HG03095 (cell line): ENCODE results near the gene TOP2B.

Source experiments
- ATAC-seq: cut with Tn5 transposase; IDR thresholded peaks from one replicate; pipeline ENCODE4 v1.9.1; 2021; ENCODE audit warnings: moderate library complexity; ENCODE audit not compliant: unreplicated experiment

Gene TOP2B

DNA sequence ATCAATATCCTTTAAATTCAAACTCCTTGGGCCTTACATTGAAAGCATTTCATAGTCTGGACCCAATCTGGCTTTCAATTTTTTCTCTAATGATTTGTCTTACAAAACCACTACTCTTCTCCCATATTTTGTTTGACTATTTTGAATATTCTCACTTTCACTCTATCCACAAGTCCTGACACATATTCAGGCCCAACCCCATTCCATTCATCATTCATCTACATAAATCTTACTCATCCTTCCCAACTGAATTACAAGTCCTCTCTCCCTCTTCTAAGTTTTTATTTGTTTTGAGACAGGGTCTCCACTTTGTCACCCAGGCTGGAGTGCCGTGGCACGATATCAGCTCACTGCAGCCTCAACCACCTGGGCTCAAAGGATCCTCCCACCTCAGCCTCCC, 43.6 kb downstream of the TOP2B start:
- no peak for ATAC-seq

DNA sequence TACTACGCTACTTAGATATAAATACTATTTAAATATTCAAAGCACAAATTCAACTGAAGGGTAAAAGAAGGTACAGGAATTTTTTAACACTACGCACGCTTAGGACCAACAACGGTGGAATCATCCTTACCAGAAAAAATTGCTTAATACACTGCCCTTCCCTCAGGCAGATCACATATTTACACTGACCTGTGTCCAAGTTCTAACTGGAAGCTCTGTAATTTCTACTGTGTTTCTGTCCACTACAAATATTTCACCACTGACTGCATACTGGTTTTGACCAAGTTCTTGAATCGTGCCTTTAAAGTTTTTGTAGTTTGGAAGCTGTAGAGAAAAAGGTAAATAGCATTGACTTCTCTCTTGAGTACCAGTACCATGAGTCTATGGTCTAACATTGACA, 44.2 kb downstream of the TOP2B start:
- no peak for ATAC-seq

- no peak for ATAC-seq
Measured at GRCh38 chr3:25619382-25619781, 45.3 kb downstream of the TOP2B start.

DNA sequence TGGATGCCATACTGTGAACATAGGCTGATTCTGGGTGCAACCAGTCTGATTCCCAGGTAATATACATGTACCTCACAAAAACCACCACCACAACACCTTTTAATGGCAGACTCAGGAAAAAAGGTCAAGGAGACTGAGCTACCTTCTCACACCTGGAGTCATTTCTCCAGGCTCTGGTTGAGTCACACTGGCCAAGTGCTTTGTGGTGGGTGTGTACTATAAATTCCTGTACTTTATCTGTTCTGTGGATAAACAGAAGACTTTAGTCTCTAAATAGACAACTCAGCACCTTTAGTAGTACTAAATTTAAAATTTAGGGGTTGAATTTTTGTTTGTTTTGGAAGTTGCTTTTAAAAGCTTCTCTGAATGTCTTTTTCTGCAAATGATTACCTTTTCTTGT, 46.7 kb downstream of the TOP2B start:
- ATAC-seq: no peak

GRCh38 chr3:25611193-25611592, 53.5 kb downstream of the TOP2B start:
- no peak for ATAC-seq

- no peak for ATAC-seq
Measured at GRCh38 chr3:25610779-25611178, 53.9 kb downstream of the TOP2B start.

- no peak for ATAC-seq
Measured at GRCh38 chr3:25610167-25610566, 54.5 kb downstream of the TOP2B start.

DNA sequence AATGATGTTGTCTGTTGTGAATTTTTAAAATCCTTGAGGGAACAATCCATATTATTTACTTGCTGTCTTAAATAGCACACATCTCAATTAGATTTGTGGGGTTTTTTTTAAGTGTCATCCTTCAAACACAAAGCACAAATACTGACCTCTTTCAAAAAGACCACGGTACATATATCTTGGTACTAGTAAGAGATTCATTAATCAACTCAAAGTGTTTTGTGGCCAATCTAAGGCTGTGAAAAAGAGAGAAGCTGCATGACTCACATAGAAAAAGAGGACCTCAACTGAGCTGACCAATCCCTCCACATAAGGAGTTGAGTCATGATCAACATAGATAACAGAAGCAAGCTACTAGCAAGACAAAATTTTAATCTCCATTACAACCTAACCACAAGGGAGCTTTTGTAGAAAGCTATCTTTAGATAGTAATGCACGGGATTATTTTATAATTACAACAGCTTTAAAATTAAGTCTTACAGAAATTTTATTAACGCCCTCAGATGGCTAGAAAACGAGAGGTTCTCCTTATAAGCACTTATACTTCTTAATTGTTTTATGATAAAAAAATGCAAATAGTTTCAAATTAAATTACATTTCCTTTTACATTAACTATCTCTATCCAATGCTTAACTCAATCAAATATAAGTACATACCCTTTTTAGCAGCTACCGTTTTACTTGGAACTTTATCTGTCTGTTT, 60.5 kb downstream of the TOP2B start:
- no peak for ATAC-seq

- ATAC-seq: no peak
Measured at GRCh38 chr3:25603703-25604102, 61.0 kb downstream of the TOP2B start.

DNA sequence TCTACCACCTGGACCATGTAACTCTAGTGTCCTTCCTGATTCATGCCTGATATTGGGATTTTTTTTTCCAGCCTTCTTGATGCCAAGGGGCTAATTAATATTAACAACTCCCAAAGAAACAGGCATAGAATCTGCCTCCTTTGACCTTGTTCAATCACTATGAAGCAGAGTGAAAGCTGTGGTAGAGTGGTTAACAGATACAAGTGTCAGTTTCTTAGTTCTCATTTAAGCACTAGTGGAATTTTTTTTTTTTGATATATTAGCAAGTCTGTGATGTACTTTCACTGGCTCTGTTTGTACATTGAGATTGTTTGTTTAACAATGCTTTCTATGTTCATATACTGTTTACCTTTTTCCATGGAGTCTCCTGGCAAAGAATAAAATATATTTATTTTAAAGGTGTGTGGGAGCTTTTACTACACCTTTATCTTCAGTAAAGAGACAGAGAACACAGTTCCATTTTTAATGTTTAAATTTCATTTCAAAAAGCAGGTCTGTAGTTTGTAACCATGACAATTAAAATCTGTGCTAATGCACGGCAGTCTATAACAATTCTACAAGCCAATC, 67.1 kb downstream of the TOP2B start:
- no peak for ATAC-seq

DNA sequence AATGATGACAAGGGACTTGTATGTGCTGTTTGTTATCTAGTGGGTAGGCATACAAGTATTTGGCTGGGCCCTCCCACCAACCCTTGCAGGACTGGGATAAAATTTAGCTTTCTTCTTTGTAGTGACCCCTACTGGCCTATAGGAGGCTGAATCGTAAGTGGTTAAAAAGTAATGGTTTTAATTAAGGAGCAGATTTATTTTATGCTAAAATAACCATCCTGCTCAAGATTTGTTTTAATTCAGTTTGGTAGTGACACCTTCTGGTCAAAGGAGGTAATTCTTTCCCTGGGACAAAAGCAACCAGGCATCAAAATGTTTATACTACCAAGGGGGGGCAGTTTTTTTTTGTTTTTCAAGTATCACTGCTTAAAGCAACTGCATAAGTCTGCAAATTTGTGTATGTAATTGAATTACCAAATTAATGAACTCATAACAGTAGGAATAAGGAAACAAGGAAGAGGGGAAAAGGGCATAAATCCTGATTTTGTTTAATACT, 70.7 kb downstream of the TOP2B start:
- ATAC-seq: no peak

DNA sequence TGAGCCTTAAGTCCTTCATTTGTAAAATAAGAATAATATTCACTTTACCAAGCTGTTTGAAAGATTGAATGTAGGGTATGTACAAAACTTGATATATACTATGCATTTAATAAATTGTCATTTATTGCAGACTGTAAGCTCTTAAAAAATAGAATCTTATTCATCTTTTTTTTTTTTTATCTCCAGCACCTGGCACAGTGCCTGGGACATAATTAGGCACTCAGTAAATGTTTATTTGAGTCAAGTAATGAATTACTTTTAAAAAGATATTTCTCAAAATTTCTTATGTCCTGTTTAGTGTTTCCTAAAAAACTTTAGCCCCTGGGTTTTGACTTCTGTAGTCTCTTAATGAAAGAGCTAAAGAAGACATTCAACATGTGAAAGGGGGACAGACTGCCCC, 71.7 kb downstream of the TOP2B start:
- ATAC-seq: no peak

DNA sequence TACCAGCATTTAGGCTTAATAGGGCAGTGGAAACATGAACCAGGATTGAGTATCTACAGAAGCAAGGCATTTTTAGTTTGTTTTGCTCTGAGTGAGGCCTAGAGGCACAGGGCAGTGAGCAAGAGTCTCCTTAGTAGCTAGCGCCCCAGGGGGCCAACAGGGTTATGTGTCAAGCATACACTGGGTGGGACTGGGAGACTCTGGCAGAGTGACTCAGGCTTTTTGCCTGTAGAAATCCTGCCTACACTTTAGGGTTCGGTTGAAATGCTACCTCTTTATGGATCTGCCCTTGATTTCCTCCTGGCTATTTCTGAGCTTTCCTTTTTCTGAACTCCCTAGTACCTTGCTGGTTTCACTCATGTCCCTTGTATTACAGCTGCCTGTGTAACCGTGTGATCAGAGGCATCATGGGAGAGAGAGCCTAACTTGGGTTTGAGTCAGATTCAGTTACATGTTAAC, 72.2 kb downstream of the TOP2B start:
- ATAC-seq: no peak

DNA sequence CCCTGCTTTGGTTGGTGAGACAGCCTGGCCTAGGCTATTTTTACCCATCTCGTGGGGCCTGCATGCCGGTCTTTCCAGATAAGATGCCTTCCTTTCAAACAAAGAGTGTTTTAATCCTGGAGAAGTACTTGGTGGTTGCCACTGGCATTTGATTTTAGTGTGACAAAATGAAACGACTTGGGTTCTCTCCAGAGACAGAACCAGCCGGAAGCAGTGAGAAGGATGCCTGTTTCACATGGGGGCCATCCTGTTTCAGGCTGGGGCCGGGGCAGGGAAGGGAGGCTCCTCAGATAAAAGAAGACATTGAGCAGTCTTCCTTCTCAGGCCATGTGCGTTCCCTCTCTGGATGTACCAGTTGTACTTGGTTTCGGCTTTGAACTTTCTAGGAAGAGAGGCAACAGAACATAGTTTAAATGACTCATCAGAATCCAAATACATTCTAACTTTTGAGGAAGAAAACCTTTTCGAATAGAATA, 74.9 kb downstream of the TOP2B start:
- ATAC-seq: no peak

DNA sequence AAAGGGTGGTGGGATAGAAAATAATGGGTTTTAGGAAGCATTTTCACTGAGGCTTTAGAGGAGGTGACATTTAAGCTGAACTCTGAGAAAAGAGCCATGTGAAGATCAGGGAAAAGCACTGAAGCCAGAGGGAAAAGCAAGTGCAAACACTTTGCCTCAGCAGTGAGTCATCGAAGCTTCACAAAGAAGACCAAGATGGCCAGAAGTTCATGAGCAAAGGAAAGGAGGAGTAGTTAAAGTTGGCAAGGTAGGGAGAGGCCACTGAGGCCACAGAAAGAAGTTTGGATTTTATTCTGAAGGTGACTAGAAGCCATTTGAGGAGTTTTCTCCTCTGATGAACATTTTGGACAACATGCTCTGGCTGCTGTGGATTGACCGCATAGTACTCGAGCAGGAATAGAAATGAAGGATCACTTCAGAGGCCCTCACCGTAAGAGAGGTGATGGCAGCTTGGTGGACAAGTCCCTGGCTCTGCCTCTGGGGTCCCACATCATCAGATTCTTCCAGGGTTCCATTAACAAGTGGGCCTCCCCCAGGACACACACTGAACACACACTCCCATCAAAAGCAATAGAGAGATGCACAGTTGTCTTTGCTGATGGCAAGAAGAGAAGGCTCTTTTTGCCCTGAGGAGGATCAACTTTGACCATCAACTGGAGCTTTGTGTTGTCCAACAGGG, 75.5 kb downstream of the TOP2B start:
- no peak for ATAC-seq

DNA sequence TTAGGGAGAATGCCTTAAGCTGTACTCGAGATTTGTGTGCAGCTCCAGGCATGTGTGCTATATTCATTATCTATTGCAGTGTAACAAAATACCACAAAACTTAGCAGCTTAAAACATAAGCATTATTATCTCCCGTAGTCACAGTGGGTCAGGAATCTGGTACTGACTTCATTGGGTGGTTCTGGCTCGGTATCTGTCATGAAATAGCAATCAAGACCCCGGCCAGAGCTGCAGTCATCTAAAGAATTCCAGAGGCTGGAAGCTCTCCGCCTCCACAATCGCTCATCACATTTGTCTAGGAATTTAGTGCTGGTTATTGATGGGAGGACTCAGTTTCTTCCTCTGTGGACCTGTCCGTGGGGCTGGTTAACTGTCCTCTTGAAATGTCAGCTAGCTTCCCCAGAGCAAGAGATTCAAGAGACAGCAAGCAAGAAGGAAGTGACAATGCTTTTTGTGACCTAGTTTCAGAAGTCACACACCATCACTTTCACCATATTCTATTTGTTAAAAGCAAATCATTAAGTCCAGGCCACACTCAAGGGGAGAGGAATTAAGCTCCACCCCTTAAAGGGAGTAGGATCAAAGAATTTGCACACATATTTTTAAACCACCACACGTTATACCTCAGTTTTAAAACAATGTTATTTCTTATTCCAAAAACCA, 76.1 kb downstream of the TOP2B start:
- no peak for ATAC-seq

DNA sequence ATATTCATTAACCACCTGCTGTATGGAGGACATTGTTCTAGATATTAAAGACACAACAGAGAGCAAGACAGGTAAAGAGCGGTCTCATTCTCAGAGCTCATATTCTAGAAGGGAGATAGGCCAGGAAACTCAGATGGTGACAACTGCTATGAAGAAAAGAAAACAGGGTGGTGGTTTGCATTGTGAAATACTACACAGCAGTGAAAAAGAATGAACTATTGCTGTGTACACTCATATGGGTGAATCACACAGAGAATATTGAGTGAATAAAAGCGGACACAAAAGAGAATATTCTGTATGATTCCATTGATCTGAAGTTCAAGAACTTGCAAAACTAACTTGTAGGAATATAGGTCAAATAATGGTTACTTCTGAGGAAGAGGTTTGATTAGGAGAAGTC, 76.7 kb downstream of the TOP2B start:
- no peak for ATAC-seq

GRCh38 chr3:25587526-25587925, 77.2 kb downstream of the TOP2B start:
- no peak for ATAC-seq

- no peak for ATAC-seq
Measured at GRCh38 chr3:25587094-25587493, 77.6 kb downstream of the TOP2B start.

DNA sequence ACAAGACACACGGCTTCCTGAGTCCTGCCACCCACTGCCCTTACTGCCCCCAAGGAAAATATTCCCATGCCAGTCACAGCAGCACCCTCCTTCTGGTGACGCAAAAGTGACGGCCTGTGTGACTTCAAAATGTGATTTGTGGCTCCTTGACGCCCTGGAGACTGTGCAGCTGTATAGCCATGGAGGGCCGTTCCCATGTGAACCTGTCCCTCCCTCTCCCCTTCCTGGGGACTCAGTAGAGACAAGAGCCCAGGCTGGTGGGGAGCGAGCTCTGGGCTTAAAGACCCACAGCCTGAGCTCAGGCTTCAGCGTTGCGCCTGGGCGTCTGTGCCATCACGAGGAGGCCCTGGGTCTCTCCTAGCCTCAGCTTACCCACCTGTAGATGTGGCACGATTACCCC, 78.2 kb downstream of the TOP2B start:
- ATAC-seq: no peak

DNA sequence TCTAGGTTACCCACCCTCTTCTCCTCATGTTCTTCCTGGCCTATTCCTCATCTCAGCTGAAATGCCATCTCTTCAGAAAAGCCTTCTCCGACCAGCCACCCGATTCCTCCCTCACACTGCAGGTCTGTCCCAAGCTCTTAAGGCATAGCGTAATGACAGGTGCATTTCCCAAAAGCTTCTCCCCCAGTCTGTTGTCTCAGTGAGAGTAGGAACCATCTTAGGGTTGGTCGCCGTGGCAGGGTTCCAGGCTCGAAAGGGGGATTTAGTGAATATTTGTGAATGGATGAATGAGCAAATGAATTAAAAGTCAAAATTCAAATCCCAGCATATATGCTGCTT, 78.6 kb downstream of the TOP2B start:
- no peak for ATAC-seq
